Transverse colon (tissue), 4 donors: Measurements from ENCODE around the gene PALM3. TPM values are rescaled to one million over a fixed set of nuclear protein-coding genes. Genes with fewer than 3 reads are reported as not detected.

ENCODE experiments used
- DNase-seq: peaks from one replicate; pipeline ENCODE4 v3.0.0-alpha.2; 2019
- H3K27ac ChIP-seq, 4 donors: fragments of 200-600 bp; sonication (generic); 2 replicates each; pipeline ENCODE4 v1.5.1; 2016 to 2018; ENCODE audit warnings: inconsistent platforms in 4 of 4
- H3K27me3 ChIP-seq: fragments of 200-600 bp; sonication (generic); 2 replicates; pipeline ENCODE4 v1.5.1; 2017; ENCODE audit warnings: inconsistent platforms
- H3K36me3 ChIP-seq, 4 donors: fragments of 200-600 bp; sonication (generic); 2 replicates each; pipeline ENCODE4 v1.5.1; 2017 to 2019; ENCODE audit warnings: inconsistent platforms in 4 of 4
- H3K4me1 ChIP-seq, 4 donors: fragments of 200-600 bp; sonication (generic); 2 replicates each; pipeline ENCODE4 v1.5.1; 2017 to 2020; ENCODE audit warnings: inconsistent platforms in 4 of 4
- H3K4me3 ChIP-seq, 4 donors: fragments of 200-600 bp; sonication (generic); 1 replicate in 1 of 4; 2 replicates in 3 of 4; pipeline versions ENCODE4 v1.5.1 to v1.6.1; 2017 to 2019; ENCODE audit warnings: inconsistent platforms in 4 of 4
- H3K9me3 ChIP-seq, 2 donors: fragments of 200-600 bp; sonication (generic); 2 replicates each; pipeline ENCODE4 v1.5.1; 2017 to 2019; ENCODE audit warnings: inconsistent platforms in 2 of 2
- EP300 ChIP-seq: sonication (generic); formaldehyde crosslinking; IDR thresholded peaks from one replicate; pipeline ENCODE4 v1.6.1; 2017; ENCODE audit warnings: antibody characterized with exemption, low read depth
- POLR2A ChIP-seq: fragments of 450-650 bp; IDR thresholded peaks from one replicate; pipeline ENCODE4 v1.6.1; 2016; ENCODE audit warnings: antibody characterized with exemption, mild to moderate bottlenecking, moderate library complexity
- POLR2AphosphoS5 ChIP-seq, 3 donors: sonication (generic); formaldehyde crosslinking; IDR thresholded peaks; one replicate each; pipeline ENCODE4 v1.6.1; 2016; ENCODE audit warnings: antibody characterized with exemption in 3 of 3
- WGBS, 2 donors: methylation state at CpG; one replicate each; pipeline ENCODE4 v1.1.5; 2018; ENCODE audit warnings: low coverage in 1 of 2; 5-methylcytosine and 5-hydroxymethylcytosine counted together
- in situ Hi-C, 4 donors: fragments of 200-750 bp; cut with MboI; loops; one replicate each; pipeline versions ENCODE4 v1.15.0 to v1.15.1; 2017; ENCODE audit warnings: low sequenced_read_pairs in 3 of 4, low pct_ligation_motif_present in 1 of 4, low pct_unique_long_range_greater_than_20kb in 1 of 4
- intact Hi-C: fragments of 100-400 bp; cut with DNase I; formaldehyde crosslinking; loops from one replicate; pipeline ENCODE4 v1.15.1; 2023; ENCODE audit warnings: low total_unique reads
- total RNA-seq, 4 donors: library from RNA; depleted of rRNA; stranded (reverse); fragments of >200 nt; gene quantifications; one replicate each; pipeline ENCODE4 v1.1.0, GENCODE V29; 2016
- TF ChIP-seq, protein P1 (sequence below), 5 experiments: fragments of 200-600 bp in 3 of 5; fragments of 450-650 bp in 2 of 5; sonication (generic) in 3 of 5; IDR thresholded peaks; 1 replicate in 2 of 5; 2 replicates in 3 of 5; pipeline ENCODE4 v1.5.1; 2016 to 2017; ENCODE audit warnings: antibody characterized with exemption in 5 of 5, inconsistent platforms in 3 of 5, mild to moderate bottlenecking in 2 of 5, moderate library complexity in 1 of 5

The PALM3 gene
- total RNA-seq, 4 donors from 2014 or later = 0.14 to 0.32 TPM; not detected in 2

DNA sequence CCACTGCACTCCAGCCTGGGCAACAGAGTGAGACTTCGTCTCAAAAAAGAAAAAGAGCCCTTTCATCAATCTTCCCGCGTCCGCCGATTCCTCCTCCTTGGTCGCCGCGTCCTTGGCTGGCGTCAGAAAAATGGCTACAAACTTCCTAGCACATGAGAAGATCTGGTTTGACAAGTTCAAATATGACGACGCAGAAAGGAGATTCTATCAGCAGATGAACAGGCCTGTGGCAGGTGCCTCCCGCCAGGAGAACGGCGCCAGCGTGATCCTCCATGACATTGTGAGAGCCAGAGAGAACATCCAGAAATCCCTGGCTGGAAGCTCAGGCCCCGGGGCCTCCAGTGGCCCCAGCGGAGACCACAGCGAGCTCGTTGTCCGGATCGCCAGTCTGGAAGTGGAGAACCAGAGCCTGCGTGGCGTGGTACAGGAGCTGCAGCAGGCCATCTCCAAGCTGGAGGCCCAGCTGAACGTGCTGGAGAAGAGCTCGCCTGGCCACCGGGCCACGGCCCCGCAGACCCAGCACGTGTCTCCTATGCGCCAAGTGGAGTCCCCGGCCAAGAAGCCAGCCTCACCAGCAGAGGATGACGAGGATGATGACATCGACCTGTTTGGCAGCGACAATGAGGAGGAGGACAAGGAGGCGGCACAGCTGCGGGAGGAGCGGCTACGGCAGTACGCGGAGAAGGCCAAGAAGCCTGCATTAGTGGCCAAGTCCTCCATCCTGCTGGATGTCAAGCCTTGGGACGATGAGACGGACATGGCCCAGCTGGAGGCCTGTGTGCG lies 8.6 kb upstream of the PALM3 start:
- H3K36me3 ChIP-seq = no peaks in the 10 kb centered on the region
- DNase-seq = no peak
- in situ Hi-C loops = loop anchor here in 3 of 4 donors (10.0 to 25.0 kb wide), 3 partner anchors 183 to 483 kb away; partner anchors contain the start of gene NANOS3 (in 3 of the 3)

GRCh38 chr19:14066134-14066533 lies 4.3 kb upstream of the PALM3 start:
- 61% methylated on average over 2 of the region's 2 CpGs for WGBS, 2 donors
- peaks cover 18% of the 10 kb centered on the region for H3K27me3 ChIP-seq
- no peak overlapping the region for H3K4me3 ChIP-seq
- H3K9me3 ChIP-seq = no peaks in the 10 kb centered on the region
- in situ Hi-C loops = loop anchor here in 3 of 4 donors (10.0 to 25.0 kb wide), 3 partner anchors 179 to 479 kb away; partner anchors contain the start of gene NANOS3 (in 2 of the 3)
- H3K36me3 ChIP-seq = no peaks in the 10 kb centered on the region
- no peaks in the 10 kb centered on the region for H3K4me1 ChIP-seq
- H3K27ac ChIP-seq = no peak overlapping the region
- intact Hi-C loops = no loop called here
- TF ChIP-seq, protein P1, sequence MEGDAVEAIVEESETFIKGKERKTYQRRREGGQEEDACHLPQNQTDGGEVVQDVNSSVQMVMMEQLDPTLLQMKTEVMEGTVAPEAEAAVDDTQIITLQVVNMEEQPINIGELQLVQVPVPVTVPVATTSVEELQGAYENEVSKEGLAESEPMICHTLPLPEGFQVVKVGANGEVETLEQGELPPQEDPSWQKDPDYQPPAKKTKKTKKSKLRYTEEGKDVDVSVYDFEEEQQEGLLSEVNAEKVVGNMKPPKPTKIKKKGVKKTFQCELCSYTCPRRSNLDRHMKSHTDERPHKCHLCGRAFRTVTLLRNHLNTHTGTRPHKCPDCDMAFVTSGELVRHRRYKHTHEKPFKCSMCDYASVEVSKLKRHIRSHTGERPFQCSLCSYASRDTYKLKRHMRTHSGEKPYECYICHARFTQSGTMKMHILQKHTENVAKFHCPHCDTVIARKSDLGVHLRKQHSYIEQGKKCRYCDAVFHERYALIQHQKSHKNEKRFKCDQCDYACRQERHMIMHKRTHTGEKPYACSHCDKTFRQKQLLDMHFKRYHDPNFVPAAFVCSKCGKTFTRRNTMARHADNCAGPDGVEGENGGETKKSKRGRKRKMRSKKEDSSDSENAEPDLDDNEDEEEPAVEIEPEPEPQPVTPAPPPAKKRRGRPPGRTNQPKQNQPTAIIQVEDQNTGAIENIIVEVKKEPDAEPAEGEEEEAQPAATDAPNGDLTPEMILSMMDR (IDR thresholded peaks at IDR 0.05) = no peak
- TF ChIP-seq POLR2A (no peak), POLR2AphosphoS5 (IDR thresholded peaks at IDR 0.05) (no peak), EP300 (no peak)
- no peak for DNase-seq

More for the DNA sequence above, 8.6 kb upstream of the PALM3 start:
- intact Hi-C loops = loop anchor here (5.0 kb wide), 1 partner anchor 67 kb away; the partner anchor contains the start of gene ASF1B
- H3K9me3 ChIP-seq = no peaks in the 10 kb centered on the region
- peaks cover 9 to 34% (median 25%) of the 10 kb centered on the region in 4 donors for H3K4me1 ChIP-seq
- H3K4me3 ChIP-seq = no peak overlapping the region
- TF ChIP-seq POLR2A = no peak
- TF ChIP-seq, protein P1 (IDR thresholded peaks at IDR 0.05) = no peak
- no peak for TF ChIP-seq EP300
- TF ChIP-seq POLR2AphosphoS5 (IDR thresholded peaks at IDR 0.05) = no peak
- WGBS, 2 donors = 96 to 98% methylated on average over 13 to 43 of the region's 43 CpGs
- no peaks in the 10 kb centered on the region for H3K27me3 ChIP-seq
- no peak overlapping the region for H3K27ac ChIP-seq

DNA sequence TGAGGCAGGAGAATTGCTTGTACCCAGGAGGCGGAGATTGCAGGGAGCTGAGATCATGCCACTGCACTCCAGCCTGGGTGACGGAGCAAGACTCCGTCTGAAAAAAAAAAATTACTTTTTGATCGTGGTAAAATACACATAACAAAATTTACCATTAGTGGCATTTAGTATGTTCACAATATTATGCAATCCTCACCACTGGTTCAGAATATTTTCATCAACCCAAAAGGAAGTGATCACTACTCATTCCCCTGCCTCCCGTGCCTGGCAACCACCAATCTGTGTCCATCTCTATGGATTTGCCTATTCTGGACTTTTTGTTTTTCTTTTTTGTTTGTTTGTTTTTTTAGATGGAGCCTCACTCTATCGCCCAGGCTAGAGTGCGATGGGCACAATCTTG lies 1.2 kb upstream of the PALM3 start:
- Histone ChIP-seq H3K27ac (no peak overlapping the region), H3K27me3 (peaks cover 48% of the 10 kb centered on the region), H3K4me3 (no peak overlapping the region), H3K36me3 (no peaks in the 10 kb centered on the region), H3K4me1 (peaks cover 0 to 10% (median 2%) of the 10 kb centered on the region in 4 donors), H3K9me3 (no peaks in the 10 kb centered on the region)
- TF ChIP-seq, protein P1 (IDR thresholded peaks at IDR 0.05) = no peak
- no peak for TF ChIP-seq POLR2AphosphoS5 (IDR thresholded peaks at IDR 0.05)
- TF ChIP-seq EP300 = no peak
- no peak for TF ChIP-seq POLR2A
- intact Hi-C loops (no loop called here), in situ Hi-C loops (loop anchor here in 3 of 4 donors (10.0 to 25.0 kb wide), 3 partner anchors 176 to 476 kb away; partner anchors contain the start of gene NANOS3 (in 2 of the 3))
- no peak for DNase-seq
- 76 to 80% methylated on average over 7 of the region's 7 CpGs for WGBS, 2 donors

- Histone ChIP-seq H3K36me3 (no peaks in the 10 kb centered on the region), H3K9me3 (no peaks in the 10 kb centered on the region), H3K4me1 (peaks cover 0 to 15% (median 7%) of the 10 kb centered on the region in 4 donors), H3K27me3 (peaks cover 54% of the 10 kb centered on the region), H3K4me3 (no peak overlapping the region), H3K27ac (no peak overlapping the region)
- no peak for DNase-seq
- in situ Hi-C loops = loop anchor here in 3 of 4 donors (10.0 to 25.0 kb wide), 3 partner anchors 175 to 475 kb away; partner anchors contain the start of gene NANOS3 (in 2 of the 3)
- WGBS, 2 donors = 60 to 79% methylated on average over 2 to 5 of the region's 5 CpGs
- TF ChIP-seq EP300 = no peak
- TF ChIP-seq, protein P1 (IDR thresholded peaks at IDR 0.05) = no peak
- TF ChIP-seq POLR2AphosphoS5 (IDR thresholded peaks at IDR 0.05) = no peak
- no peak for TF ChIP-seq POLR2A
- intact Hi-C loops = no loop called here
These were observed 631 bp upstream of the PALM3 start for GRCh38 chr19:14062558-14062855.
